NCI-H128 (cell line): Measurements from ENCODE around the gene ZBED1.
"Not testable (repeated sequence)": the region's sequence is repeated elsewhere in the genome, so short reads cannot be mapped to it uniquely, and the experiment has no call there.

Source experiments
- DNase-seq: peaks from one replicate; lab custom pipeline; 2025; ENCODE audit not compliant: unreplicated experiment; lab: John Stamatoyannopoulos, UW

ZBED1 gene

DNA sequence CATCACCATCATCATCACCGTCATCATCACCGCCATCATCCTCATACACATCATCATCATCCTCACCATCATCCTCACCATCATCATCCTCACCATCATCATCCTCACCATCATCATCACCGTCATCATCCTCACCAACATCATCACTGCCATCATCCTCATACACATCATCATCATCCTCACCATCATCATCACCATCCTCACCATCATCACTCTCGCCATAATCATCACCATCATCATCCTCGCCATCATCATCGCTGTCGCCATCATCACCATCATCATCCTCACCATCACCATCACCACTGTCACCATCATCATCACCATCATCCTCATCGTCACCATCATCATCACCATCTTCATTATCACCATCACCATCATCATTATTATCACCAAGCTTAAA lies 19.8 kb upstream of the ZBED1 start:
- no peak for DNase-seq

DNA sequence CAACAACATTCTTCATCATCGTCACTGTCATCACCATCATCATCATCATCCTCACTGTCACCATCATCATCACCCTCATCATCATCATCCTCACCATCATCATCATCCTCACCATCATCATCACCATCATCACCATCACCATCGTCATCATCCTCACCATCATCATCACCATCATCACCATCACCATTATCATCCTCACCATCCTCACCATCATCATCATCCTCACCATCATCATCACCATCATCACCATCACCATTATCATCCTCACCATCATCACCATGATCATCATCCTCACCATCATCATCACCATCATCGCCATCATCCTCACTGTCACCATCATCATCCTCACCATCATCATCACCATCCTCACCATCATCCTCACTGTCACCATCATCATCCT lies 18.9 kb upstream of the ZBED1 start:
- DNase-seq, result not testable (repeated sequence)

DNA sequence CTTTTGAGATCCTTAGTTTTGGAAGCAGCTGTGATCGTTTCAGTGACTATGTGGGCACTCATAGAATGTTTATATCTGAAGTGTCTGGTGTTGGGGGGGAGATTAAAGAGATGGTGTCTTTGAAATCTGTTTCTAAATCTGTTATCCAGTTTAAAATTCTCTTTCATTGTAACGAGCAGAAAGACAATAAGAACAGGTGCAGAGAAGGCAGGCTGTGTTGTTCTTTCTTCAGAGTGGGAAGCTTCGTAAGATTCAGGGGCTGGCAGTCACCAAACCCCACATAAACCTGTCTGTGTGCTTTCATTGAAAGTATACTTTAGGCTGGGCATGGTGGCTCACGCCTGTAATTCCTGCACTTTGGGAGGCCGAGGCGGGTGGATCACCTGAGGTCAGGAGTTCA lies 16.3 kb upstream of the ZBED1 start:
- DNase-seq, result no peak

DNA sequence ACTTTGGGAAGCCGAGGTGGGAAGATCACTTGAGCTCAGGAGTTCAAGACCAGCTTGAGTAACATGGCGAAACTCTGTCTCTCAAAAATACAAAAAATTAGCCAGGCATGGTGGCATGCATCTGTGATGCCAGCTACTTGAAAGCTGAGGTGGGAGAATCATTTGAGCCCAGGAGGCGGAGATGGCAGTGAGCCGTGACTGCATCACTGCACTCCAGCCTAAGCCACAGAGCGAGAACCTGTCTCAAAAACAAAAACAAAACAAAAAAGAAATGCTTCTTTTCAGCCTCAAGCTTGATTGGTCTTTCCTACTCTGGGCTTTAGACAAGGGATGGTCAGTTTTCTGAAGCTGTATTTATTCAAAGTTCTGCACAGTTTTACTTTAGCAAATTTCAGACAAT lies 15.8 kb upstream of the ZBED1 start:
- DNase-seq, result no peak

DNA sequence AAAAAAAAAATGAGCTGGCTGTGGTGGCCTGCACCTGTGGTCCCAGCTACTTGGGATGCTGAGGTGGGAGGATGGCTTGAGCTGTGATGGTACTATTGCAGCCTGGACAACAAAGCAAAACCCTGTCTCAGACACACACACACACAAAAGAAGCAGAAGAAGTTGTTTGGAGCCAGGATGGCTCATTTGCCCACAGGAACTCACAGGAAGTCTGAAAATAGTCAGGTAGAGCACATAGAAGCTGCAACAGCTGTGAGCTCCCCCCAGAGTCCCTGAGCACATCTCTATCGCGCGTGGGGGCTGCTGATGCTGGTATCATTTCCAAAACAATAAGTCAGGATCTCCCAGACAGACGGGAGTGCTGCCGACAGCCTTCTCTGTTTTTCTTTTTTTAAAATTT lies 13.4 kb upstream of the ZBED1 start:
- no peak for DNase-seq

DNA sequence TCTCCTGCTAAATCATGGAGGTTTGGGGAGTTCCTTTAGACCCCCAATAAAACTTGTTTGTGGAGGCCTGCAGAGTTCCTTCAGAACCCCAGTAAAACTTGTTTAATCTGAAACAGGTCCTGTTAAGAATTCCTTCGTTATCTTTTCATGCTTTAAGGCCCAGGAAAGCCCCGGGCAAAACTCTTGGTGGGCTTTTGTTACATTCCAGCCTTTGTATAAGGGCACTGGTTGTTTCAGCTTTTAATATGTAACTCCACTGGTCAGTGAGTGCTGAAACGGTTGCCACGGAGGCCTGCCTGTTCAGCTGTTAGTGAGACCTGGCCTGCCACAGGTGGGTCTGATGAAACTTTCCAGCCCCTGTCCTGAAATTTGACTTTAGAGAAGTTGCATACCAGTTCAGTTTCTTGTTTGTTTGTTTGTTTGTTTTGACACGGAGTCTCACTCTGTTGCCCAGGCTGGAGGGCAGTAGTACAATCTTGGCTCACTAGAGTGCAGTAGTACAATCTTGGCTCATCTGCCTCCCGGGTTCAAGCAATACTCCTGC lies 12.4 kb upstream of the ZBED1 start:
- DNase-seq, result no peak

DNA sequence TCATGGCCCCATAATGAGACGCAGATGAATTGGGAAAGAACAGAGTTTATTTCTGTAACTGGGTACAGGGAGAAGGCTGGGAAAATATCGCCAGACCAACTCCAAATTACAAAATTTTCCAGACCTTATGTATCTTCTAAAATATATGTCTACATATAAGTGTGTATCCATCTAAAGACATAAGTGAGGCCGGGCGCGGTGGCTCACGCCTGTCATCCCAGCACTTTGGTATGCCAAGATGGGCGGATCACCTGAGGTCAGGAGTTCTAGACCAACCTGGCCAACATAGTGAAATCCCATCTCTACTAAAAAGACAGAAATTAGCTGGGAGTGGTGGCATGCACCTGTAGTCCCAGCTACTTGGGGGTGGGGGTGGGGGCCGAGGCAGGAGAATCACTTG lies 11.7 kb upstream of the ZBED1 start:
- DNase-seq, result no peak

DNA sequence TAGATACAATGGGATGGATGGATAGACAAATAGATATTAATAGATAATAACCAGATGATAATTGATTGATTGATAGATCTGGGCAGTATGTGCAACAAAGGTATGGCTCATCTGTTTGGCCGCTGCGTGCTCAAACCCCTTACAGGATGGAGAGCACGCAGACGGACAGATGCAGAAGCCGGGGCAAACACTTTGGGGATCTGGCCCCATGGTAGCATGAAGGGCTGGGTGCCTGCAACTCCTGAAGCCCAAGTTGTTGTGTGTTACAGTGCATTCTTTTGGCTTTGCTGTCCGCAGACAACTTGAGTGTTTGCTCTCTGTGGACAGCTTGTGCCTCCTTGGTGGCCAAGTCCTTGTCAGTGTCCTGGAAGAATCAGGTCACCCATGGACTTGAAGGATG lies 10.6 kb upstream of the ZBED1 start:
- DNase-seq, result no peak

DNA sequence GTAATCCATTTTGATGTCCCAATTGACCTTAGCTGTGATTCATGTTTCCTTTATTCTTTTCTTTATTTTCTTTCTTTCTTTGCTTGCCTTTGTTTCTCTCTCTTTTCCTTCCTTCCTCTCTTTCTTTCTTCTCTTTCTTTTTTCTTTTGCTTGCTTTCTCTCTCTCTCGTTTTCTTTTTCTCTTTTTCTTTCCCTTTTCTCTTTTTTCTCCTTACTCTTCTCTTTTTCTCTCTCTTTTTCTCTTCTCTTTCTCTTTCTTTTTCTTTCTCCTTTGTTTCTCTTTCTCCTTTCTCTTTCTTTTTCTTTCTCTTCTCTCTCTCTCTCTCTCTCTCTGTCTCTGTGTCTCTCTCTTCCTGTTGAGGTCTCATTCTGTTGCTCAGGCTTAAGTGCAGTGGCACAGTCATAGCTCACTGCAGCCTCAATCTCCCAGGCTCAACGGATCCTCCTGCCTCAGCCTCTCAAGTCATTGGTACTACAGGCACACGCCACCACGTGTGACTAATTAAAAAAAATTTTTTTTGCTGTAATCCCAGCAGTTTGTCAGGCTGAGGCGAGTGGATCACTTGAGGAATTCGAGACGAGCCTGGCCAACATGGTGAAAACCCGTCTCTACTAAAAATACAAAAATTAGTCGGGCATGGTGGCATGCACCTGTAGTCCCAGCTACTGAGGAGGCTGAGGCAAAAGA lies 8.0 kb upstream of the ZBED1 start:
- DNase-seq, result no peak

DNA sequence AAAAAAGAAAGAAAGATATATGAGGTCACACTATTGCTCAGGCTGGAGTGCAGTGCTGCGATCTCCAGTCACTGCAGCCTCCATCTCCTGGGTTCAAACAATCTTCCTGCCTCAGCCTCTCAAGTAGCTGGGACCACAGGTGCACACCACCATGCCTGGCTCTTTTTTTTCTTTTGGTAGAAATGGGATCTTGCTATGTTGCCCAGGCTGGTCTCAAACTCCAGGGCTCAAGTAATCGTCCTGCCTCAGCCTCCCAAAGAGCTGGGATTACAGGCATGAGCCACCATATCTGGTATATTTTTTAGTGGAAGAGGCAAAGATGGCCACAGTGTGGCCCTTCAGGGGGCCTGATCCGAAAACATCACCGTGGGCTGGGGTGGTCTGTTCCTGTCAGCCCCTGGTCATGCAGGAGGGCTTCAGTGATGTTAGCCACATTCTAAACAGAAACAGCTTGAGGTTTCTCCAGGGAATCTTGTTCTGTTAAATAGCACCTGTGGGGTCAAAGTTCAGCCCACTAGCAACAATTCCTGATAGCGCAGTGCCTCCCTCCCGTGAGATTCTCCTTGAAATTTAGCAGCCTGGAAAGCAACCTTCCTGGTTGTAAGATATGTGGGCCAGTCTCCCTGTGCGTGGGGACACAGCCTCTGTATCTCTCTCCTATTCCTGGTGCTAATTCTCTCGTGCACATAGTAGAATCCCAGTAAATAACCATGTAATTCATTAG lies 7.3 kb upstream of the ZBED1 start:
- no peak for DNase-seq

DNA sequence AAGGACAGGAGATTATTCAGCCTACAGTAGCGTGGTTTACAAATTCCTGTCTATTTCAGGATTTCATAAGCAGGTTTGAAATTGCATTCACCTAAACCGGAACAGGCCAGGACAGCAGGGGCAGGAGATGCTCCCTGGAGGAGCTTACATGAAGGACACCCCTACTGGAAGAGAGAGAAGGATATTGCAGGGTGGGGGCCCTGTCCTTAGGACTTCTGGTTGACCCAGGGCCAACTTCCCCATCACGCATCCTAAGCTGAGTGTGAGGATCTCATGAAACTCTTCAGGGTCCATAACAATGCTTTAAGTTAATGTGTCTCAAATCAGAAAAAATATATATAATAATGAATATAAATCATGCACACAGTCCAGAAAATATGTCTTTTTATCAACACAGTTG lies 6.4 kb upstream of the ZBED1 start:
- no peak for DNase-seq

DNA sequence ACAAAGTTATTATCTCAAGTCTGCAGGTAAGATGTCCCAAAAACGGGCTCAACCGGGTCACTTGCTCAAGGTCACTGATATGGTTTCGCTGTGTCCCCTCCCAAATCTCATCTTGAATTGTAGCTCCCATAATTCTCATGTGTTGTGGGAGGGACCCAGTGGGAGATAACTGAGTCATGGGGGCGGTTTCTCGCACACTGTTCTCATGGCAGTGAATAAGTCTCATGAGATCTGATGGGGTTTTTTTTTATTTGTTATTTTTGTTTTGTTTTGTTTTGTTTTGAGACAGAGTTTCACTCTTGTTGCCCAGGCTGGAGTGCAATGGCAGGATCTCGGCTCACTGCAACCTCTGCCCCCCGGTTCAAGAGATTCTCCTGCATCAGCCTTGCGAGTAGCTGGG lies 4.6 kb upstream of the ZBED1 start:
- DNase-seq, result not testable (repeated sequence)

DNA sequence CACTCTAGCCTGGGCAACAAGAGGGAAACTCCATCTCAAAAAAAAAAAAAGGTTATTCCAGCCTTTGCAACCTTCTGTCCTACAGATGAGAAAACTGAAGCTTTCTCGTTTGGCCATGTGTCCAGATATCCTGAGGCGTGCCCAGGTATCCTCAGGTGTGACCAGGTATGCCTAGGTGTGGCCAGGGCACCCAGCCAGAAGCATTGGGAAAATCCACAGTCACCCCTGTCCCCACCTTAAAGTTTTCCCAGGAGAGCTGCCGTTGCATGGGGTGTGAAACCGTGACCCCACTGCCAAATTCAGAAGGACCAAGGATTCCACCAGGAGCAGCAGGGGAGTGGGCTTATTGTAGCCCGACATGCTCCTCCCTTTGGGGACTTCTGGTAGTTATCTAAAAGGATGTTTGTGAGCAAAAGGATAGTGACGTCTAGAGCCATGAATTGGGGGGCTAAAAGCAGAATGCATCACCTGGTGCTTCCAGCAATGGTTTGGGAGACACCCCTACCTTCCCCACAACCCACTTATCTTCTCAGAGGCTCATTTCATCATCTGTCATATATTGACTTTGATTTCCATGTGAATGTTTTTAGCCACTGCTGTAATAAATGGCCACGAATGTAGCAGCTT lies 4.0 kb upstream of the ZBED1 start:
- no peak for DNase-seq

DNA sequence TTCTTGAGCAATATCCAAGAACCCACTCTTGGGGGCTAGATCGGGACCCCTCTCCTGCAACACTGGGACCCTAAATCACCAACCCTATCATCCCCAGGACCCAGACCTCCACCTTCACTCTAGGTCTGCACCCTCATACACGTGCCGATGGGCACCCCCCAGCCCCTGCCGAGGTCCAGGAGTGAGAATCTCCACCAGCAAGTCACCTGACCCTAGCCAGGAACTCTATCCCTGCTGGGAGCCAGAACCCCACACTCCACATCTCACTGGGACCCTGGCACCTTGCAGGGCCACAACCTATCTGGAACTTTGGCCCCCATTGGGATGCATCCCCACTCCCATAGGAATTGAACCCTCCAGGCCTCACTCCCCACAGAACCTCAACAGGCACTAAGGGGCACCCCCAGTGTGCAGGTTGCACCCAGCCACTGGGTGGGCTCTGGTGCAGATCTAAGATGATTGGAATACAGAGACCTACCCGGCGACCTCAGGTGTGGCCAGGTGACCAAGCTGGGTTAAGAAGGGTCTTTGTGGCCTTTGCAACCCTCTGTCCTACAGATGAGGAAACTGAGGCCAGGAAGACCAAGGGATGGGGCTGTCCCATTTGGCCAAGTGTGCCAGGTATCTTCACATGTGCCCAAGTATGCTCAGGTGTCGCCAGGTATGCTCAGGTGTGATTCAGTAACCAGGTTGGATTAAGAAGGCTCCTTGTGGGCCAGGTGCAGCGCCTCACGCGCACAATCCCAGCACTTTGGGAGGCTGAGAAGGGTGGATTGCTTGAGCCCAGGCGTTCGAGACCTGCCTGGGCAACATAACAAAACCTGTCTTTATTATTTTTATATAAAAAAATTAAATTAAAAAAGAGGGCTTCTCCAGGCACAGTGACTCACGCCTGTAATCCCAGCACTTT lies 3.1 kb upstream of the ZBED1 start:
- DNase-seq, result no peak

DNA sequence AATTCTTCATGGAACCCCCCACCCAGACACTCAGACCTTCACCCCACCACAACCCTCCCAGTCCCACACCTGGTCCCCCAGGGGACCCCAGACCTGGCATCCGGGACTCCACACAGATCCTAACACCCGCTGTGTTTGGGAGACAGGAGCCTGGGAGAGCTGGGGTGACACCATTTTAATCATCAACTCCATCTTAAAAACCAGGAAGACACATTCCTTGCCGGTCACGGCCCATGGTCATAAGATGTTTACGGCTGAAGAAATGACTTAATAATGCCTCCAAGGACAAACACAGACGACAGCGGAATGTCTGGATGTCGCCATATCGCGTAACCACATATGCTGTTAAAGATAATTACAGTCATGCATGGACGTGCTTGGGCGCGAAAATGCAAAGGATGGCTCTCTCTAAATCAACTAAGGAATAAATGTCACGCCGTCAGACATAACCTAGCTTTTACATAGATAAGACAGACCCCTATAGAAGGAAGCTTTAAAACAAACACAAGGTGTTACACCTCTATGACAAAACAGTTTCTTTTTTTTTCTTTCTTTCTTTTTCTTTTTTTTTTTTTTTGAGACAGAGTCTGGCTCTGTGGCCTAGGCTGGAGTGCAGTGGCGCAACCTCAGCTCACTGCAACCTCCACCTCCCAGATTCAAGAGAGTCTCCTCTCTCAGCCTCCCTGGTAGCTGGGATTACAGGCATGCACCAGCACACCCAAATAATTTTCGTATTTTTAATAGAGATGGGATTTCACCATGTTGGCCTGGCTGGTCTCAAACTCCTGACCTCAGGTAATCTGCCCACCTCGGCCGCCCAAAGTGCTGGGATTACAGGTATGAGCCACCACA lies 2.1 kb upstream of the ZBED1 start:
- no peak for DNase-seq

DNA sequence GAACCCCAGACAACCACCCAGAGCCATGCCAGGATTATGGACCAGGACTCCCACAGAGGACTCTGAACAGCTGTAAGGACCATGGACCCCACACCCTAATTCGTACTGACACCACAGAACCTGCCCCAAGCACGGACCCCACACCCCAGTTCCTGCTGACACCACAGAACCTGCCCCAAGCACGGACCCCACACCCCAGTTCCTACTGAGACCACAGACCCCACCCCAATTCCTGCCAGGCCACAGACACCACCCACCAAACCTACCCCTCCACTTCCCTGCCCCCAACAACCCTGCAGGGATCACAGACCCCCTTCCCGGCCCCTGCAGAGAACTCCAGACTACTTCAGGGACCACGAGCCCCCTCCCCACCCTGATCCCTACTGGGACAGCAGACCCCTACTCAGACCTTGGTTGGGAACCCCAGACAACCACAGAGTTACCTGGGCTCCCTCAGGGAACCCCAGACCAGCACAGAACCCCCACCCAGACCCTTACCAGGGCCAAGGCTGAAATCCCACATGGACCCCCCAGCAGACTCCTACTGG lies 1.4 kb upstream of the ZBED1 start:
- no peak for DNase-seq

DNA sequence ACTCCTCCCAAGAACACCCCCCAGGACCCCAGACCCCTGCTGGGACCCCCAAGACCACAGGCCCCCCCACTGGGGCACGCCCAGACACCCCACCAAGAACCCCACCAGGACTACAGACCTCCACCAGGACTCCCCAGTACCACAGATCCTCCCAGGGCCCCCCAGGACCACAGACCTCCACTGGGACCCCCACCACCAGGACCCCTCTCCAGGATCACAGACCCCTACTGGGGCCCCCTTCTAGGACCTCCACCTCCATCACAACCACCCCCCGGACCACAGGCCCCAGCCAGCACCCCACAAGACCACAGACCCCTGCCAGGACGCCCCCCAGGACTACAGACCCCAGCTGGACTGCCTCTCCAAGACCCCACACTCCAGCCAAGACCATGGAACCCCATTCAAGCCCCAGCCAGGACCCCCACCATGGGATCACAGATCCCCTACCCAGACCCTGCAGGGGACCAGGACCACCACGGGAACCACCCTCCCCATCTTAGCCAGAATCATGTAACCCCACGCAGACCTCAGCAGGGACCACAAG lies 855 bp upstream of the ZBED1 start:
- DNase-seq, result no peak

DNA sequence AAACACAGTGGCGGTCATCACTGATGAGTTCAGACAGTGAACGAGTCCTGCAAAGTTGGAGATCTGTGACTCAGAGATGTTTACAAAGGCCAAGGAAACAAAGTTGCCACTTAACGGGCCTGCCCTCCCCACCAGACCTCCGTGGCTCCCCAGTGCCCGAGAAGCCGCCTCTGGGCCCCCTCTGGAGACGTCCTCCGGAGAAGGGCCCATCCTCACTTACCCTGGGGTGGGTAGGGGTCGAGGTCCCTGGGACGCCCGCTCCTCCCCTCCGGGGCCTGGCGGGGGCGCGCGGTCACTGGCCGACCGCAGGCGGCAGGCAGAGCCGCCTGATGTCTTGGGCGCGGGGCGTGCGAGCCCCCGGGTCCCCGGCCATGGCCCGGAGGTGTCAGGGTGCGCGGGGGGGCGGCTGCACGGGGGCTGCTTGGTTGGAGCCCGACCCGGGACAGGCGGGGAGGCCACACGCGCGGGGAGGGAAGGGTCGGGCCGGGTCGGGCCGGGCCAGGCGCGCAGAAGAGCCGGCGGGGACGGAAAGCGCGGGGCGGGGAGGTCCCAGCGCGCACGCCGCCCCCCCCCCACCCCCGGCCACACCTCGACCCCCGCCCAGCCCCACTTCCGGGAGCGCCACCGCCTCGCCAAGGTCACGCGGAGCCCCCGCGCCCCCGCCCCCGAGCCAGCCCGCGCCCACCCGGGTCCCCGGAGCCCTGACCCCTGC lies 529 bp downstream of the ZBED1 start:
- DNase-seq, result no peak

DNA sequence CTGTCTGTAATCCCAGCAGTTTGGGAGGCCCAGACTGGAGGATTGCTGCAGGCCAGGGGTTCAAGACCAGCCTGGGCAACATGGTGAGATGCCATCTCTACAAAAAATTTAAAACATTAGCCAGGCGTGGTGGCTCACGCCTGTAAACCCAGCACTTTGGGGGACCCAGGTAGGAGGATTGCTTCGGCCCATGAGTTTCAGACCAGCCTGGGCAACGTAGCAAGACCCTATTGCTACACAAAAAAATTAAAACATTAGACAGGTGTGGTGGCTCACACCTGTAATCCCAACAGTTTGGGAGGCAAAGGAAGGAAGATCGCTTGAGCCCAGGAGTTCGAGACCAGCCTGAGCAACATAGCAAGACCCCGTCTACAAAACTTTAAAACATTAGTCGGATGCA lies 1.3 kb downstream of the ZBED1 start:
- DNase-seq, result no peak
